ENCODE results near the gene KCNAB2. TPM values are rescaled to one million over a fixed set of nuclear protein-coding genes. Genes with fewer than 3 reads are reported as not detected.

Gene KCNAB2
- total and polyA plus RNA-seq, 2 donors (not counting 1 experiment from before 2014, with no cell fraction given), result 90.7 to 143 TPM

DNA sequence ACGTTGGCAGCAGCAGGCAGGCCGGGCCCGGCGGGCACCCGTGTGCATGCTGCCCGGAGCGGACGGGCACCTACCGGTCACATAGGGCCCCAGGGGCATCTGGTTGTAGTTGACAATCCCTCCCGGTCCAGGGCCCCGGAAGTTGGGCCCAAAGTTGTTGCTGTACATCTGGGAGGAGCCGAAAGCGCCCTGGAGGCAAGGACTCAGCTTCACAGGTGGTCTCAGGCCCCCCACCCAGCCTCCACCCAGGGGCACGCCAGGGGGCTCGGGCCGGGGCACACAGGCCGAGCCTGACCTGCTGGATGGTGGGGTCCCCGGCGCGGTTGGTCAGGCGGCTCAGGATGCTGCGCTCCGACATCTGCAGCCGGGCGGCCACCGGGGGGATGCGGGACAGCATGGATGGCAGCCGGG lies 60.6 kb downstream of the KCNAB2 start:
- Histone ChIP-seq H3K36me3 (replicated peaks in 1 of 2; ENCODE audit: control extremely low read depth in 1 of 2, control insufficient read depth in 1 of 2, extremely low read depth in 1 of 2, insufficient read depth in 2 of 2, low read length in 1 of 2) (no peaks in the 10 kb centered on the region), H3K27me3 (replicated peaks in 1 of 4; ENCODE audit: control extremely low read depth in 1 of 4, control insufficient read depth in 3 of 4, insufficient read depth in 4 of 4, low read length in 3 of 4) (peaks cover 0 to 12% (median under 1%) of the 10 kb centered on the region in 4 experiments), H3K4me2 (replicated peaks; ENCODE audit: low read depth, low read length, poor library complexity, severe bottlenecking) (no peak overlapping the region), H3K4me3 (ENCODE audit: control extremely low read depth in 1 of 5, extremely low read depth in 1 of 5, insufficient read depth in 1 of 5, low read depth in 2 of 5, low read length in 4 of 5) (no peak overlapping the region), H4K20me1 (ENCODE audit: control insufficient read depth, insufficient read depth, low read length, poor library complexity, severe bottlenecking) (no peaks in the 10 kb centered on the region), H2AFZ (ENCODE audit: insufficient read depth, low read depth, low read length, poor library complexity, severe bottlenecking) (no peak overlapping the region), H3K27ac (ENCODE audit: low read length in 2 of 2) (no peak overlapping the region), H3K9me3 (ENCODE audit: control extremely low read depth in 1 of 3, control insufficient read depth in 2 of 3, insufficient read depth in 1 of 3, low read length in 2 of 3) (peaks cover 0 to 3% (median 0%) of the 10 kb centered on the region in 3 donors), H3K79me2 (ENCODE audit: control insufficient read depth, insufficient read depth, low read length) (no peaks in the 10 kb centered on the region), H3K9ac (ENCODE audit: low read length) (no peak overlapping the region), H3K4me1 (ENCODE audit: control insufficient read depth in 2 of 2, insufficient read depth in 2 of 2, low read length in 2 of 2) (no peaks in the 10 kb centered on the region)
- 94% methylated on average over 28 of the region's 28 CpGs for WGBS (ENCODE audit: insufficient coverage)
- no peaks in the 10 kb centered on the region for H3K4me1 Mint-ChIP-seq
- H3K9me3 Mint-ChIP-seq (ENCODE audit: insufficient read depth), result no peaks in the 10 kb centered on the region
- H3K27me3 Mint-ChIP-seq, result peaks cover 12% of the 10 kb centered on the region
- ChIA-PET POLR2A (no interaction called here), CTCF (no interaction called here)
- H3K27ac Mint-ChIP-seq, result no peak overlapping the region
- no peak for TF ChIP-seq EZH2 (IDR thresholded peaks at IDR 0.05; ENCODE audit: borderline replicate concordance, insufficient read depth, low read depth, low read length, poor library complexity, severe bottlenecking)
- TF ChIP-seq, protein P1, sequence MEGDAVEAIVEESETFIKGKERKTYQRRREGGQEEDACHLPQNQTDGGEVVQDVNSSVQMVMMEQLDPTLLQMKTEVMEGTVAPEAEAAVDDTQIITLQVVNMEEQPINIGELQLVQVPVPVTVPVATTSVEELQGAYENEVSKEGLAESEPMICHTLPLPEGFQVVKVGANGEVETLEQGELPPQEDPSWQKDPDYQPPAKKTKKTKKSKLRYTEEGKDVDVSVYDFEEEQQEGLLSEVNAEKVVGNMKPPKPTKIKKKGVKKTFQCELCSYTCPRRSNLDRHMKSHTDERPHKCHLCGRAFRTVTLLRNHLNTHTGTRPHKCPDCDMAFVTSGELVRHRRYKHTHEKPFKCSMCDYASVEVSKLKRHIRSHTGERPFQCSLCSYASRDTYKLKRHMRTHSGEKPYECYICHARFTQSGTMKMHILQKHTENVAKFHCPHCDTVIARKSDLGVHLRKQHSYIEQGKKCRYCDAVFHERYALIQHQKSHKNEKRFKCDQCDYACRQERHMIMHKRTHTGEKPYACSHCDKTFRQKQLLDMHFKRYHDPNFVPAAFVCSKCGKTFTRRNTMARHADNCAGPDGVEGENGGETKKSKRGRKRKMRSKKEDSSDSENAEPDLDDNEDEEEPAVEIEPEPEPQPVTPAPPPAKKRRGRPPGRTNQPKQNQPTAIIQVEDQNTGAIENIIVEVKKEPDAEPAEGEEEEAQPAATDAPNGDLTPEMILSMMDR (IDR thresholded peaks at IDR 0.05), result no peak
- ATAC-seq (ENCODE audit: low read depth) (no peak), DNase-seq (no peak)
- no peak overlapping the region for H3K4me3 Mint-ChIP-seq
- intact Hi-C loops (cut with micrococcal nuclease), result no loop called here

DNA sequence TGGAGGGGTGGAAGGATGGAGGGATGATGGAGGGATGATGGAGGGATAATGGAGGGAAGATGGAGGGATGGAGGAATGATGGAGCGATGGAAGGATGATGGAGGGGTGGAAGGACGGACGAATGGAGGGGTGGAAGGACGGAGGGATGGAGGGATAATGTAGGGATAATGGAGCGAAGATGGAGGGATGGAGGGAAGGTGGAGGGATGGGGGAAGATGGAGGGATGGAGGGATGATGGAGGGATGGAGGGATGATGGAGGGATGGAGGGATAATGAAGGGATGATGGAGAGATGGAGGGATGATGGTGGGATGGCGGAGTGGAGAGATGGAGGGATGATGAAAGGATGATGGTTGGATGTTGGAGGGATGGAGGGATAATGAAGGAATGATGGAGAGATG lies 61.3 kb downstream of the KCNAB2 start:
- no peaks in the 10 kb centered on the region for H3K36me3 ChIP-seq (replicated peaks in 1 of 2; ENCODE audit: control extremely low read depth in 1 of 2, control insufficient read depth in 1 of 2, extremely low read depth in 1 of 2, insufficient read depth in 2 of 2, low read length in 1 of 2)
- Mint-ChIP-seq H3K4me1 (no peaks in the 10 kb centered on the region), H3K27me3 (peaks cover 12% of the 10 kb centered on the region), H3K9me3 (ENCODE audit: insufficient read depth) (no peaks in the 10 kb centered on the region), H3K4me3 (no peak overlapping the region), H3K27ac (no peak overlapping the region)
- no peaks in the 10 kb centered on the region for H3K79me2 ChIP-seq (ENCODE audit: control insufficient read depth, insufficient read depth, low read length)
- ChIA-PET POLR2A (no interaction called here), CTCF (no interaction called here)
- WGBS (ENCODE audit: insufficient coverage), result 92% methylated on average over 5 of the region's 6 CpGs
- intact Hi-C loops (cut with micrococcal nuclease), result no loop called here
- no peaks in the 10 kb centered on the region for H4K20me1 ChIP-seq (ENCODE audit: control insufficient read depth, insufficient read depth, low read length, poor library complexity, severe bottlenecking)
- no peak for DNase-seq
- no peaks in the 10 kb centered on the region for H3K4me1 ChIP-seq (ENCODE audit: control insufficient read depth in 2 of 2, insufficient read depth in 2 of 2, low read length in 2 of 2)
- H3K4me3 ChIP-seq (ENCODE audit: control extremely low read depth in 1 of 5, extremely low read depth in 1 of 5, insufficient read depth in 1 of 5, low read depth in 2 of 5, low read length in 4 of 5), result no peak overlapping the region
- ATAC-seq (ENCODE audit: low read depth), result no peak
- no peak overlapping the region for H3K27ac ChIP-seq (ENCODE audit: low read length in 2 of 2)
- H2AFZ ChIP-seq (ENCODE audit: insufficient read depth, low read depth, low read length, poor library complexity, severe bottlenecking), result no peak overlapping the region
- H3K9ac ChIP-seq (ENCODE audit: low read length), result no peak overlapping the region
- TF ChIP-seq, protein P1 (IDR thresholded peaks at IDR 0.05), result no peak
- TF ChIP-seq EZH2 (IDR thresholded peaks at IDR 0.05; ENCODE audit: borderline replicate concordance, insufficient read depth, low read depth, low read length, poor library complexity, severe bottlenecking), result no peak
- H3K4me2 ChIP-seq (replicated peaks; ENCODE audit: low read depth, low read length, poor library complexity, severe bottlenecking), result no peak overlapping the region
- peaks cover 0 to 3% (median 0%) of the 10 kb centered on the region in 3 donors for H3K9me3 ChIP-seq (ENCODE audit: control extremely low read depth in 1 of 3, control insufficient read depth in 2 of 3, insufficient read depth in 1 of 3, low read length in 2 of 3)
- peaks cover 0 to 12% (median under 1%) of the 10 kb centered on the region in 4 experiments for H3K27me3 ChIP-seq (replicated peaks in 1 of 4; ENCODE audit: control extremely low read depth in 1 of 4, control insufficient read depth in 3 of 4, insufficient read depth in 4 of 4, low read length in 3 of 4)
